ENCODE measurements around the gene MAD1L1.
"Not testable (repeated sequence)": the region's sequence is repeated elsewhere in the genome, so short reads cannot be mapped to it uniquely, and the experiment has no call there.

The MAD1L1 gene

GRCh38 chr7:1815551-1816281 is 417.0 kb downstream of the MAD1L1 start:
- not testable (repeated sequence) for DNase-seq

- no peak for DNase-seq
Observed at GRCh38 chr7:1815051-1815481, 417.7 kb downstream of the MAD1L1 start.

- DNase-seq = no peak
Observed at GRCh38 chr7:1814089-1814811, 418.5 kb downstream of the MAD1L1 start.

GRCh38 chr7:1813394-1814088 is 419.2 kb downstream of the MAD1L1 start:
- DNase-seq = no peak

GRCh38 chr7:1812509-1813393 is 420.0 kb downstream of the MAD1L1 start:
- no peak for DNase-seq

GRCh38 chr7:1811850-1812508 is 420.8 kb downstream of the MAD1L1 start:
- DNase-seq = no peak

- DNase-seq = no peak
Observed at GRCh38 chr7:1810961-1811849, 421.5 kb downstream of the MAD1L1 start.

GRCh38 chr7:1810521-1810920 is 422.2 kb downstream of the MAD1L1 start:
- no peak for DNase-seq

- DNase-seq = no peak
Observed at GRCh38 chr7:1809601-1810258, 423.0 kb downstream of the MAD1L1 start.

GRCh38 chr7:1809070-1809469 is 423.7 kb downstream of the MAD1L1 start:
- DNase-seq = no peak

- DNase-seq = no peak
Observed at GRCh38 chr7:1807821-1808600, 424.7 kb downstream of the MAD1L1 start.

- no peak for DNase-seq
Observed at GRCh38 chr7:1806354-1806753, 426.4 kb downstream of the MAD1L1 start.

GRCh38 chr7:1804310-1804709 is 428.4 kb downstream of the MAD1L1 start:
- DNase-seq = no peak

- DNase-seq = no peak
Observed at GRCh38 chr7:1802899-1803298, 429.8 kb downstream of the MAD1L1 start.

- no peak for DNase-seq
Observed at GRCh38 chr7:1800902-1801301, 431.8 kb downstream of the MAD1L1 start.

- DNase-seq = no peak
Observed at GRCh38 chr7:1798191-1798590, 434.6 kb downstream of the MAD1L1 start.

- DNase-seq = no peak
Observed at GRCh38 chr7:1794888-1795542, 437.7 kb downstream of the MAD1L1 start.

- no peak for DNase-seq
Observed at GRCh38 chr7:1787681-1788235, 445.0 kb downstream of the MAD1L1 start.

- no peak for DNase-seq
Observed at GRCh38 chr7:1787241-1787640, 445.5 kb downstream of the MAD1L1 start.
